Measurements from ENCODE around the gene C15orf61.

The C15orf61 gene

DNA sequence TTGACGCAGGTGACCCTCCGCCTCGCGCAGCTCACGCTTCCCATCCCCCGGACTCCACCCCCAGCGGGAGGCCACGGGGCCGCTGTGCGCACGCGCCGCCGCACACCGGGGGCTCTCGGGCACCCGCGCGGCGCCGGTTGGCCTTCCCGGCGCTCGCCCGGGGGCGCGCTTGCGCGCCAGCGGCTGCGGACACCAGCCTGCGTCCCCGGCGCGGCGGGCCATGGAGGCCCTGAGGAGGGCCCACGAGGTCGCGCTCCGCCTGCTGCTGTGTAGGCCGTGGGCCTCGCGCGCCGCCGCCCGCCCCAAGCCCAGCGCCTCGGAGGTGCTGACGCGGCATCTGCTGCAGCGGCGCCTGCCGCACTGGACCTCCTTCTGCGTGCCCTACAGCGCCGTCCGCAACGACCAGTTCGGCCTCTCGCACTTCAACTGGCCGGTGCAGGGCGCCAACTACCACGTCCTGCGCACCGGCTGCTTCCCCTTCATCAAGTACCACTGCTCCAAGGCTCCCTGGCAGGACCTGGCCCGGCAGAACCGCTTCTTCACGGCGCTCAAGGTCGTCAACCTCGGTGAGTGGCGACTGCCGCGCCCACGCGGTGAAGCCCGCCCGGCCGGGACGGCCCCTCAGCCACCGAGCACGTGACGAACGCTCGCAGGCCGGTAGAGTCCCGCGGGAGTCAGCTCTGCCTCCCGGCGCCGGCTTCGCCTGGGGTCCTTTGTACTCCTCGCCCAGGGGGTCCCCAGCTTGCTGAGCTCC lies at the start of gene C15orf61:
Gene C15orf61, plus strand, starts transcription at position 103 of the 754 bp plus-strand sequence. Its CDS starts 118 bp downstream, at position 221.
- peak; percentile 64 to 76 (median 65) for DNase-seq (ENCODE audit: low read depth in 3 of 3)

GRCh38 chr15:67472957-67473356 lies 48.0 kb upstream of the C15orf61 start:
- DNase-seq (ENCODE audit: low read depth in 3 of 3) = no peak

DNA sequence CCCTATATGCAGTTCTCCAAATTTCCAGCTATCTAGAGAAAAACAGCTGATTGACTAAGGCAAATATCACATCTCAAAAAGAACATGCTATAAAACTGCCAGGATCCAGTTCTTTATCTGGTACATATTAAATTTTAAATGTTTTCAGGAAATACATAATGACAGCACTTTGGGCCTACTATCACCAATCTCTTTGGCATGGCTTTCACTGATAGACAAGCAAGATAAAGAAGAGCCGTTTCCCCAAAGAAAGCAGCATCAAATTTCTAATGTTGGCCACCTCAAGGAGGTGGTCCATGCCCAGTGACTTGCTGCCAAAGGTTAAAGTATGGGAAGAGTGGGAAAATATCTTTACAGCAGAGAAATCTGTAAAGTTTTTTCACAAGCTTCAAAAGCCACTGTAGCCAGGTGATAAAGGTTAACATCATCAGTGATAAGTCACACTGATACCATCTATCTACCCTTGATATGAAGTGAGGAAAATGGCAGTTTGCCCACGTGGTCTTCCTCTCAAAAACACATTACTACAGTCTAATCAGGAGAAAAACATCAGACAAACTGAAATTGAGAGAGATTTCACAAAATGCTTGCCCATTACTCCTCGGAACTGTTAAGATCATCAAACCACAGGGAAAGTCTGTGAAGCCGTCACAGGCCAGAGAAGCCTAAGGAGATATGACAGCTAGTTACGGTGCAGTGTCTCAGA lies 46.4 kb upstream of the C15orf61 start:
- DNase-seq (ENCODE audit: low read depth in 3 of 3) = no peak

GRCh38 chr15:67479781-67480505 lies 41.0 kb upstream of the C15orf61 start:
- no peak for DNase-seq (ENCODE audit: low read depth in 3 of 3)

DNA sequence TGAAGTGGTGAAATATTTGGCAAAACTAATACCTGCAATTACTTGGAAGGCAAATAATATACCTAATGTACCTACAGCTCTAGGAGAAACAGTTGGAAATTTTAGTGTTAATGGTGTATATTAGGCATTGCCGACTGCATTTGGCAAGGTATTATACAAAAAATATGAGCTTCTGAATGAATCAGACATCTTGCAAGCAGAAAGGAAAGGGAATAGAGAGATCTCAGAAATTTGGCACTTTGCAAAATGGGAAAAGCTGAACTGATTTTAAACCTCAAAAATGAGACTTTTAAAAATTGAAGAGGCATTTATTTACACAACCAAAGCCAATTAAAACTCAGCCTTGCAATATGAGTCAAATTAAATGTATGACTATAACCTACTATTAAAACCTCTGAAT lies 40.2 kb upstream of the C15orf61 start:
- DNase-seq (ENCODE audit: low read depth in 3 of 3) = no peak

DNA sequence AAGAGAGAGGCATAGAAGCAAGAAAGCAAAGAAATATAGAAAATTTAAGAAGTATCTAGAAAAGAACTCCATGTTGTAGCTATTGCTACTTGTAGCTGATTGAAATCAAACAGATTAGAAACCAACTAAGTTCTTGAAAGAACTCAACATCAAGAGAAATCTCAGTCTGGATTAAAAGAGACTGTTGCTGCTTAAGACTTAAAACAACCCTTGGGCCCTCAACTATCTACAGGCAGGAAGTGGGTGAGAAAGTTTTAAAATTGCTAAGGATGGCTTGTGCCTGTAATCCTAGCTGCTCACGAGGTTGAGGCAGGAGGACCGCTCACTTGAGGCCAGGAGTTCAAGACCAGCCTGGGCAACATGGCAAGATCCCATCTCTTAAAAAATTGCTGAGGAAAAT lies 39.3 kb upstream of the C15orf61 start:
- no peak for DNase-seq (ENCODE audit: low read depth in 3 of 3)

- DNase-seq (ENCODE audit: low read depth in 3 of 3) = no peak
These were observed 25.3 kb upstream of the C15orf61 start for GRCh38 chr15:67495585-67495984.

- no peak for DNase-seq (ENCODE audit: low read depth in 3 of 3)
These were observed 19.6 kb upstream of the C15orf61 start for GRCh38 chr15:67501177-67501835.

DNA sequence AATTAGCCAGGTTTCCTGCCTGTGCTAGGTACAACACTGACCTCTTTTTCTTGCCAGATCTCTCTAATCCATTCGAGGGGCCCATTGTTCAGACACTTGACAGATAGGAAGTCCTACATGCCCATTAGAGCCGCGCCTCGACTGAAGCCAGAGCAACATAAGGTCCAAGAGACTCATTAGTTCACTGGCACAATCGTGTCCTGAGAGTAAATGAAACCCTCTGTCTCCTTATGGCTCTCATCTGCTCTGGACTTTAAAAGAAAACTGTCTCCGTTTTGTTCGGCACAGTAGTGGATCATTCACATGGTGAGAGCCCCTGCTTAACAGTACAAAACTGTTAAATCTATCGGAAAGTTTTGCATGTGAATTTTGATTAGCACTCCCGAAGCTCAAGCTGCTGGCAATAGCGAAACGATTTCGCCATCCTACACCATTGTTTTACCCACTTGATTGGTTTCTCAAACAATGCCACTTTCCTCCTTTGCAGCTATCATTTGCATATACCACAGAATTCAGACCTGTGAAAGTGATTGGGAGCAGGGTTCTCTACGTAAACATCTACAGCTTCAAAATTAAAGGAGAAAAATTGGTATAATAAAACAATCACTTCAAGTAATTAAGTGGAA lies 19.0 kb upstream of the C15orf61 start:
- DNase-seq (ENCODE audit: low read depth in 3 of 3) = no peak

GRCh38 chr15:67504056-67504455 lies 16.9 kb upstream of the C15orf61 start:
- no peak for DNase-seq (ENCODE audit: low read depth in 3 of 3)

DNA sequence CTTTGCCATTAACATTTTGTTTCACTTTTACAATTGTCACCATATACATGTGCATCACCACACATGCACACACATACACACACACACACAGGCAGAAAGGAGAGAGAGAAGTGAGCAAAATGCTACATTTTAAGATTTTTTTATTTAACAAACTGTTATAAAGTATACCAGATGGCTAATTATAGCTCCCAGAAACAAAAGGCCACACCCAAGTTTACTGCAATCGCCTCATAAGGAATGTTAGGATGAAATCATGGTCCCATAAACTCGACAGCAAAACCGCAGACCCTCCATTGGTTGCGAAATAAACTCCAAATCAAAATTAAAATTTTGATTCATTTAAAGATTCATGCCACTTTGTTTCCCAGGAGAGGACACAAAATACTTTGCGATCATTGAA lies 16.1 kb upstream of the C15orf61 start:
- DNase-seq (ENCODE audit: low read depth in 3 of 3) = no peak

- DNase-seq (ENCODE audit: low read depth in 3 of 3) = no peak
These were observed 15.0 kb upstream of the C15orf61 start for GRCh38 chr15:67505675-67506572.

DNA sequence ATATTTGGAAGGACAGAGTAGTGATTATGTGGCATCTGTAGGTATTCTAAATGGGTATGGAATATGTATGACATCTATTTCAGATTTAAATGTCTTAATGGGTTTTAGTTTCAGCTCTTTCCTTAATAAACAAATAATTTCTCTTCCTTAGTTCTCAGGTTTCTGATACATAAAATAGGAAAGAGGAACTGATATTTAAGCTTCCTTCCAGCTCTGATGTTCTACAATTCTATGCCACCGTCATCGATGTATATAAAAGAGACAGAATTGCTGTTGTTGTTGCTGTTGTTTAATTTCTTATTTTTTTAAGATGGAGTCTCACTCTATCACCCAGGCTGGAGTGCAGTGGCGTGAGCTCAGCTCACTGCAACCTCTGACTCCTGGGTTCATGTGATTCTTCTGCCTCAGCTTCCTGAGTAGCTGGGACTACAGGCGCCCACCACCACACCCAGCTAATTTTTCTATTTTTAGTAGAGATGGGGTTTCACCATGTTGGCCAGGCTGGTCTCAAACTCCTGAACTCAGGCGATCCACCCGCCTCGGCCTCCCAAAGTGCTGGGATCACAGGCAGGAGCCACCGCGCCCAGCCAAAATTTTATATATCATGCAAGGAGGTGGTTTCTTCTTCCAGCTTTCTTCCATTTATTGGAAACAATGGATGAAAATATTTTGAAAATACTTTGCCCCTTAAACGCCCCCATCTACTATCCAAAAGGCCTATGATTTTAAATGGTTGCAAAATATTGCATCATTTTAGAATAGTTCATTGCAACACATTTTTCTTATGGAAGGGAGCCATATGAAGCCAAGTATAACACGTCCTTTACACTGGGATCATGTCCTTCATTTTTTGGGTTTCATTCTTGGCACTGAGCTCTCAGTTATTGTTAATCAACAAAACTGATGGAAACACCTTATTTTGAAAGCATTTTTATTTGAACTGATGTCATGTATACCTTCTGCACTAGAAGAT lies 13.9 kb upstream of the C15orf61 start:
- no peak for DNase-seq (ENCODE audit: low read depth in 3 of 3)

GRCh38 chr15:67508407-67508806 lies 12.5 kb upstream of the C15orf61 start:
- DNase-seq (ENCODE audit: low read depth in 3 of 3) = no peak

- no peak for DNase-seq (ENCODE audit: low read depth in 3 of 3)
These were observed 11.0 kb upstream of the C15orf61 start for GRCh38 chr15:67509918-67510317.

DNA sequence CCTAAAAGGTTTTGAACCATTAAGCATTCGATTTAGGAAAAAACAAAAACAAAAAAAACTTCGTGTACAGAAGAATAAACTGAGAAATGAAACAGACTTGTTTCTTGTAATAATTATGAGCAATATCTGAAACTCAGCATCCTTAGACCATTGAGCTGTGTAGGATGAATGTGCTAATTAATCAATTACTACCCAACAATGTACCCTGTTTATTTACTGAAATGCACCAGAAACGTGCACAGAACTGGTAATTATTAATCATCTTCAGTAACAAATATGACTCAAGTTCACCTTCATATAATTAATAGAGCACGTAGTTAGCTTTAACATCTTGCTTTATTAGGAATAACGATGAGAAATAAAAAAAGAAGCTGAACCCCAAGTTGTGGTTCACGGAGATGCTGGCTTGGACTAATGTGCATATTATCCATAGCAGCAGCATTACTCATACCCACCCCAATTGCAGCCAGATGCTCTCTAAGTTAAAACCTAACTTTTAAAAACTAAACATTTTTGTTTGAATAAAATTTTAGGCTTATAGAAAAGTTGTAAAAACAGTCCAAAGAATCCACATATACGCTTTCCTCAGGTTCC lies 10.2 kb upstream of the C15orf61 start:
- DNase-seq (ENCODE audit: low read depth in 3 of 3) = no peak

GRCh38 chr15:67511606-67512005 lies 9.3 kb upstream of the C15orf61 start:
- no peak for DNase-seq (ENCODE audit: low read depth in 3 of 3)

DNA sequence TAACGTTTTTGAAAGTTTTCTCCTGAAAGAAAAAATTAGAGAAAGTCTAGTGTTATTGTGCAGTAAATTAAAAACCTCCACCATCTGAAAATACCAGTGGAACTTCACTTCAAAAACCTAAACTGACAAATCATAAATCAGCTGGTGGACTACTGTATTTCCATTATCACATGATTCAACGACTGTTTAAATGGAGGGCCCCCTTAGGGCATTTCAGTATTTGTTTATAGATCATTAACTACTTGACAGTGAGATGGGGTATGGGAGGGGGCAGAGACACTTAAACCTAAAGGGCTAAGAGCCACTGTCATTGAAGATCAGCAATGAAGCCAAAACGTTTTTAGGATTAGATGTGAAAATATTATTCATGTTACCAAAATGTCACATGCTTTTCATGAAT lies 8.8 kb upstream of the C15orf61 start:
- no peak for DNase-seq (ENCODE audit: low read depth in 3 of 3)

All from stimulated activated CD4-positive, alpha-beta T cell treated with anti-CD3 and anti-CD28 coated beads, TNF-alpha, amount 100 ng/mL, for 48 hours (primary cell).